ENCODE results near the gene USP44. TPM values are rescaled to one million over a fixed set of nuclear protein-coding genes. Genes with fewer than 3 reads are reported as not detected.

USP44 gene
- total and polyA plus RNA-seq, 2 donors (not counting 3 experiments of a cell fraction or from before 2014, with no cell fraction given): 0.91 to 3.1 TPM

DNA sequence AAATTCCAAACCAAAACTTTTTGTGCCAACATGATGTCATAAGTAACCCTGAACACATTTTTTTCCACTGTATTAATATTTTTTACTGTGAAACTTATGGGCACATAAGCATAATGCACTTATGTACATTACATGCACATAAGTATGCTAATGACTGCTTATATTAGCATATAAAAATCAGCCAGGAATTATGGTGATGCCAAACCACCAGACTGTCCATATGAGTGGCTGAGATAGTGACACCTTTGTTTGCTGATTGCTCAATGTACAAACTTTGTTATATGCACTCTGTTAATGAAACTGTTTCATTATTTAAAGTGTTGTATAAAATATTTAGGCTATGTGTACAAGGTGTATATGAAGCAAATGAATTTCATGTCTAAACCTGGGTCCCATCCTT lies 32.3 kb downstream of the USP44 start:
- H3K27ac ChIP-seq (ENCODE audit: insufficient read depth, low read depth, low read length): no peak overlapping the region
- no peak overlapping the region for H3K4me3 ChIP-seq (replicated peaks in 1 of 3; ENCODE audit: insufficient read depth in 1 of 3, low read depth in 1 of 3, low read length in 3 of 3)
- TF ChIP-seq MYC (IDR thresholded peaks at IDR 0.05; ENCODE audit: low read depth, low read length): no peak
- no peak for TF ChIP-seq EZH2 (IDR thresholded peaks at IDR 0.05; ENCODE audit: borderline replicate concordance, low read depth, low read length, severe bottlenecking)
- no peak for TF ChIP-seq POLR2AphosphoS5 (IDR thresholded peaks at IDR 0.05; ENCODE audit: insufficient read depth, low read depth, low read length)
- no peak for TF ChIP-seq MAX (IDR thresholded peaks at IDR 0.05; ENCODE audit: insufficient read depth, insufficient read length)
- TF ChIP-seq, protein P1, sequence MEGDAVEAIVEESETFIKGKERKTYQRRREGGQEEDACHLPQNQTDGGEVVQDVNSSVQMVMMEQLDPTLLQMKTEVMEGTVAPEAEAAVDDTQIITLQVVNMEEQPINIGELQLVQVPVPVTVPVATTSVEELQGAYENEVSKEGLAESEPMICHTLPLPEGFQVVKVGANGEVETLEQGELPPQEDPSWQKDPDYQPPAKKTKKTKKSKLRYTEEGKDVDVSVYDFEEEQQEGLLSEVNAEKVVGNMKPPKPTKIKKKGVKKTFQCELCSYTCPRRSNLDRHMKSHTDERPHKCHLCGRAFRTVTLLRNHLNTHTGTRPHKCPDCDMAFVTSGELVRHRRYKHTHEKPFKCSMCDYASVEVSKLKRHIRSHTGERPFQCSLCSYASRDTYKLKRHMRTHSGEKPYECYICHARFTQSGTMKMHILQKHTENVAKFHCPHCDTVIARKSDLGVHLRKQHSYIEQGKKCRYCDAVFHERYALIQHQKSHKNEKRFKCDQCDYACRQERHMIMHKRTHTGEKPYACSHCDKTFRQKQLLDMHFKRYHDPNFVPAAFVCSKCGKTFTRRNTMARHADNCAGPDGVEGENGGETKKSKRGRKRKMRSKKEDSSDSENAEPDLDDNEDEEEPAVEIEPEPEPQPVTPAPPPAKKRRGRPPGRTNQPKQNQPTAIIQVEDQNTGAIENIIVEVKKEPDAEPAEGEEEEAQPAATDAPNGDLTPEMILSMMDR (IDR thresholded peaks at IDR 0.05; ENCODE audit: extremely low read depth in 1 of 2, insufficient read depth in 1 of 2, low read depth in 1 of 2, low read length in 2 of 2): no peak
- TF ChIP-seq GATA2 (IDR thresholded peaks at IDR 0.05; ENCODE audit: insufficient read depth, insufficient read length, low read depth, low read length): no peak
- TF ChIP-seq JUN (IDR thresholded peaks at IDR 0.05; ENCODE audit: borderline replicate concordance, insufficient read depth, insufficient read length, low read depth): no peak
- TF ChIP-seq POLR2A (IDR thresholded peaks at IDR 0.05; ENCODE audit: low read depth, low read length): no peak
- no peak for TF ChIP-seq FOS (IDR thresholded peaks at IDR 0.05; ENCODE audit: borderline replicate concordance, insufficient read depth, low read length)
- dilution Hi-C loops (cut with MboI; ENCODE audit: extremely low pct_ligation_motif_present, low sequenced_read_pairs) (no loop called here), intact Hi-C loops (cut with micrococcal nuclease) (no loop called here)
- ChIA-PET CTCF (interaction anchor here (1.4 to 1.6 kb wide), 2 partner anchors 15 to 56 kb away, joined by 3 to 6 read pairs; no protein-coding TSS in a partner anchor), POLR2A (no interaction called here)
- H2AFZ ChIP-seq (ENCODE audit: low read depth, low read length): no peak overlapping the region
- no TSS peak for BruUV-seq (replicated peaks)
- no peak overlapping the region for H3K9ac ChIP-seq (replicated peaks; ENCODE audit: extremely low read depth, insufficient read depth, low read length)
- FAIRE-seq (no peak), DNase-seq (ENCODE audit: low read depth, low spot score) (no peak)
- H3K4me2 ChIP-seq (ENCODE audit: insufficient read depth, low read length): no peak overlapping the region
- H3K9me1 ChIP-seq (replicated peaks; ENCODE audit: control insufficient read depth, extremely low read depth, insufficient read depth, low read length): no peaks in the 10 kb centered on the region
- H3K27me3 ChIP-seq (ENCODE audit: control insufficient read depth in 2 of 2, insufficient read depth in 2 of 2, low read length in 2 of 2): no peaks in the 10 kb centered on the region
- H3K4me1 ChIP-seq (ENCODE audit: control insufficient read depth, extremely low read depth, insufficient read depth, low read length): no peaks in the 10 kb centered on the region
- no peaks in the 10 kb centered on the region for H3K9me3 ChIP-seq (replicated peaks; ENCODE audit: control insufficient read depth, insufficient read depth, low read length)
- H3K79me2 ChIP-seq (ENCODE audit: control insufficient read depth, insufficient read depth, low read length): no peaks in the 10 kb centered on the region
- peaks cover 0 to 5% of the 10 kb centered on the region in 2 experiments for H3K36me3 ChIP-seq (ENCODE audit: control insufficient read depth in 2 of 2, extremely low read depth in 1 of 2, insufficient read depth in 2 of 2, low read length in 2 of 2)
- no peaks in the 10 kb centered on the region for H4K20me1 ChIP-seq (replicated peaks; ENCODE audit: control insufficient read depth, extremely low read depth, insufficient read depth, low read length)

All from endothelial cell of umbilical vein (primary cell).